GM12892 (cell line): ENCODE measurements around the gene RAB33B.

Source experiments
- POLR2A ChIP-seq: IDR thresholded peaks from 2 replicates; pipeline ENCODE4 v1.6.1; 2011; ENCODE audit warnings: low read depth, low read length, control low read depth
- POLR2AphosphoS5 ChIP-seq: IDR thresholded peaks from 2 replicates; pipeline ENCODE4 v1.6.1; 2011; ENCODE audit warnings: low read depth, low read length, control low read depth
- TAF1 ChIP-seq: IDR thresholded peaks from 2 replicates; pipeline ENCODE4 v1.6.1; 2011; ENCODE audit warnings: low read depth, mild to moderate bottlenecking, control low read depth, low read length, borderline replicate concordance

GRCh38 chr4:139470997-139471665 lies 17.2 kb downstream of the RAB33B start:
- no peak for TF ChIP-seq POLR2A
- TF ChIP-seq POLR2AphosphoS5, result no peak
- no peak for TF ChIP-seq TAF1
